Activated T-cell treated with anti-CD3 and anti-CD28 coated beads for 24 hours (primary cell): ENCODE results near the gene ATXN7L1.
"Not testable (repeated sequence)": the region's sequence is repeated elsewhere in the genome, so short reads cannot be mapped to it uniquely, and the experiment has no call there.

Experiments used
- DNase-seq: peaks from one replicate; pipeline ENCODE4 v3.0.0-alpha.2; 2020; ENCODE audit warnings: low read depth

Gene ATXN7L1

GRCh38 chr7:105613611-105614330 lies 262.6 kb downstream of the ATXN7L1 start:
- DNase-seq: no peak

GRCh38 chr7:105612806-105613205 lies 263.6 kb downstream of the ATXN7L1 start:
- no peak for DNase-seq

- DNase-seq: no peak
These were observed 264.3 kb downstream of the ATXN7L1 start for GRCh38 chr7:105611856-105612775.

- DNase-seq: no peak
These were observed 266.1 kb downstream of the ATXN7L1 start for GRCh38 chr7:105610165-105610930.

- no peak for DNase-seq
These were observed 273.8 kb downstream of the ATXN7L1 start for GRCh38 chr7:105602325-105603305.

GRCh38 chr7:105600720-105601550 lies 275.5 kb downstream of the ATXN7L1 start:
- no peak for DNase-seq

GRCh38 chr7:105599551-105599950 lies 276.8 kb downstream of the ATXN7L1 start:
- DNase-seq: no peak

- DNase-seq: not testable (repeated sequence)
These were observed 277.3 kb downstream of the ATXN7L1 start for GRCh38 chr7:105599080-105599479.

GRCh38 chr7:105596866-105597265 lies 279.5 kb downstream of the ATXN7L1 start:
- no peak for DNase-seq

GRCh38 chr7:105594034-105594433 lies 282.4 kb downstream of the ATXN7L1 start:
- no peak for DNase-seq

GRCh38 chr7:105591522-105591921 lies 284.9 kb downstream of the ATXN7L1 start:
- DNase-seq: no peak

GRCh38 chr7:105590793-105591192 lies 285.6 kb downstream of the ATXN7L1 start:
- DNase-seq: no peak

GRCh38 chr7:105589356-105590077 lies 286.9 kb downstream of the ATXN7L1 start:
- DNase-seq: peak; percentile 37

- no peak for DNase-seq
These were observed 288.3 kb downstream of the ATXN7L1 start for GRCh38 chr7:105587909-105588635.

- DNase-seq: no peak
These were observed 290.4 kb downstream of the ATXN7L1 start for GRCh38 chr7:105585850-105586500.

GRCh38 chr7:105584165-105584564 lies 292.2 kb downstream of the ATXN7L1 start:
- no peak for DNase-seq

- no peak for DNase-seq
These were observed 293.3 kb downstream of the ATXN7L1 start for GRCh38 chr7:105583061-105583460.

GRCh38 chr7:105581066-105581811 lies 295.2 kb downstream of the ATXN7L1 start, which contains the start of gene EFCAB10:
Gene EFCAB10 (minus strand): TSS chr7:105581493. CDS start chr7:105581463, 30 bp downstream.
- peak; percentile 18 for DNase-seq
